IPS-18a (cell line): Measurements from ENCODE around the gene ERVW-1.
"Not testable (repeated sequence)": the region's sequence is repeated elsewhere in the genome, so short reads cannot be mapped to it uniquely, and the experiment has no call there.

Source experiments
- H3K27ac ChIP-seq: one replicate; pipeline ENCODE4 v1.5.1; 2013; ENCODE audit warnings: low read length
- H3K27me3 ChIP-seq: one replicate; pipeline ENCODE4 v1.6.1; 2013; ENCODE audit warnings: mild to moderate bottlenecking, low read length; ENCODE audit not compliant: control insufficient read depth, insufficient read depth
- H3K36me3 ChIP-seq: one replicate; pipeline ENCODE4 v1.6.1; 2013; ENCODE audit warnings: low read depth, low read length; ENCODE audit not compliant: control insufficient read depth
- H3K4me1 ChIP-seq: one replicate; pipeline ENCODE4 v1.6.1; 2013; ENCODE audit warnings: low read depth, low read length; ENCODE audit not compliant: control insufficient read depth
- H3K4me3 ChIP-seq: one replicate; pipeline ENCODE4 v1.5.1; 2013; ENCODE audit warnings: low read length
- H3K9ac ChIP-seq: one replicate; pipeline ENCODE4 v1.6.1; 2013; ENCODE audit warnings: mild to moderate bottlenecking, low read length, moderate library complexity
- H3K9me3 ChIP-seq: one replicate; pipeline ENCODE4 v1.6.1; 2013; ENCODE audit warnings: low read depth, low read length; ENCODE audit not compliant: control insufficient read depth

ERVW-1 gene

GRCh38 chr7:92487804-92488203 lies 10.1 kb upstream of the ERVW-1 start:
- H3K27ac ChIP-seq: no peak overlapping the region
- H3K27me3 ChIP-seq: no peaks in the 10 kb centered on the region
- no peaks in the 10 kb centered on the region for H3K9me3 ChIP-seq
- H3K9ac ChIP-seq: no peak overlapping the region
- H3K4me3 ChIP-seq: no peak overlapping the region
- H3K4me1 ChIP-seq: no peaks in the 10 kb centered on the region
- peaks cover 62% of the 10 kb centered on the region for H3K36me3 ChIP-seq

- H3K4me1 ChIP-seq: no peaks in the 10 kb centered on the region
- no peaks in the 10 kb centered on the region for H3K27me3 ChIP-seq
- H3K27ac ChIP-seq: no peak overlapping the region
- H3K36me3 ChIP-seq: peaks cover 46% of the 10 kb centered on the region
- H3K9me3 ChIP-seq: no peaks in the 10 kb centered on the region
- no peak overlapping the region for H3K9ac ChIP-seq
- H3K4me3 ChIP-seq: no peak overlapping the region
Measured at GRCh38 chr7:92485974-92486373, 8.2 kb upstream of the ERVW-1 start.

GRCh38 chr7:92485267-92485892 lies 7.6 kb upstream of the ERVW-1 start:
- Histone ChIP-seq H3K9me3 (no peaks in the 10 kb centered on the region), H3K9ac (no peak overlapping the region), H3K4me3 (no peak overlapping the region), H3K27me3 (no peaks in the 10 kb centered on the region), H3K36me3 (peaks cover 41% of the 10 kb centered on the region), H3K4me1 (no peaks in the 10 kb centered on the region), H3K27ac (no peak overlapping the region)

GRCh38 chr7:92484226-92484625 lies 6.5 kb upstream of the ERVW-1 start:
- not testable (repeated sequence) for H3K27me3 ChIP-seq, H3K27ac ChIP-seq, H3K4me3 ChIP-seq, H3K9ac ChIP-seq, H3K9me3 ChIP-seq, H3K4me1 ChIP-seq
- peaks cover 34% of the 10 kb centered on the region for H3K36me3 ChIP-seq

- H3K27ac ChIP-seq, H3K9ac ChIP-seq, H3K4me1 ChIP-seq, H3K27me3 ChIP-seq, H3K9me3 ChIP-seq, H3K4me3 ChIP-seq: not testable (repeated sequence)
- peaks cover 28% of the 10 kb centered on the region for H3K36me3 ChIP-seq
Measured at GRCh38 chr7:92483624-92484023, 5.9 kb upstream of the ERVW-1 start.

GRCh38 chr7:92479146-92479545 lies 1.4 kb upstream of the ERVW-1 start:
- not testable (repeated sequence) for H3K4me3 ChIP-seq, H3K4me1 ChIP-seq, H3K36me3 ChIP-seq, H3K9ac ChIP-seq, H3K27me3 ChIP-seq, H3K27ac ChIP-seq, H3K9me3 ChIP-seq

GRCh38 chr7:92478711-92479110 lies 965 bp upstream of the ERVW-1 start:
- Histone ChIP-seq H3K27ac (no peak overlapping the region), H3K9me3 (no peaks in the 10 kb centered on the region), H3K4me1 (peaks cover 4% of the 10 kb centered on the region), H3K36me3 (no peaks in the 10 kb centered on the region), H3K9ac (no peak overlapping the region), H3K27me3 (no peaks in the 10 kb centered on the region), H3K4me3 (no peak overlapping the region)

- H3K27me3 ChIP-seq: no peaks in the 10 kb centered on the region
- no peak overlapping the region for H3K4me3 ChIP-seq
- H3K27ac ChIP-seq: no peak overlapping the region
- H3K4me1 ChIP-seq: peaks cover 4% of the 10 kb centered on the region
- H3K9ac ChIP-seq: no peak overlapping the region
- H3K36me3 ChIP-seq: no peaks in the 10 kb centered on the region
- no peaks in the 10 kb centered on the region for H3K9me3 ChIP-seq
Measured at GRCh38 chr7:92478095-92478494, 349 bp upstream of the ERVW-1 start.

GRCh38 chr7:92475851-92476590 lies 1.7 kb downstream of the ERVW-1 start:
- H3K36me3 ChIP-seq, H3K9me3 ChIP-seq, H3K4me1 ChIP-seq, H3K4me3 ChIP-seq, H3K9ac ChIP-seq, H3K27ac ChIP-seq, H3K27me3 ChIP-seq: not testable (repeated sequence)

- not testable (repeated sequence) for H3K9ac ChIP-seq, H3K9me3 ChIP-seq, H3K36me3 ChIP-seq, H3K4me3 ChIP-seq, H3K27me3 ChIP-seq, H3K4me1 ChIP-seq, H3K27ac ChIP-seq
Measured at GRCh38 chr7:92475261-92475770, 2.4 kb downstream of the ERVW-1 start.

- H3K4me3 ChIP-seq, H3K27me3 ChIP-seq, H3K9ac ChIP-seq, H3K4me1 ChIP-seq, H3K27ac ChIP-seq, H3K36me3 ChIP-seq, H3K9me3 ChIP-seq: not testable (repeated sequence)
Measured at GRCh38 chr7:92473989-92474388, 3.8 kb downstream of the ERVW-1 start.

GRCh38 chr7:92468589-92468988 lies 9.2 kb downstream of the ERVW-1 start:
- H3K4me1 ChIP-seq, H3K27me3 ChIP-seq, H3K36me3 ChIP-seq, H3K27ac ChIP-seq, H3K9ac ChIP-seq, H3K9me3 ChIP-seq, H3K4me3 ChIP-seq: not testable (repeated sequence)
